Measurements from ENCODE around the gene FSTL5.
"Not testable (repeated sequence)": the region's sequence is repeated elsewhere in the genome, so short reads cannot be mapped to it uniquely, and the experiment has no call there.

GRCh38 chr4:161758412-161758811, 405.4 kb downstream of the FSTL5 start:
- TF ChIP-seq CTCF, EP300 (IDR thresholded peaks at IDR 0.05): not testable (repeated sequence)

Data from suprapubic skin (tissue), 3 donors.